Chondrocyte (in vitro differentiated cells): Measurements from ENCODE around the gene ARHGEF4. TPM values are rescaled to one million over a fixed set of nuclear protein-coding genes. Genes with fewer than 3 reads are reported as not detected.
A peak's percentile ranks its signal among the peaks of the same experiment; 100 is the strongest.

ENCODE experiments used
- DNase-seq: peaks from one replicate; pipeline ENCODE4 v3.0.0; 2021; ENCODE audit warnings: mixed read lengths, low spot score
- H3K27ac Mint-ChIP-seq: one replicate; pipeline ENCODE4 v1.8.0; 2021; ENCODE audit warnings: mild to moderate bottlenecking, moderate library complexity, mixed read lengths; ENCODE audit not compliant: unreplicated experiment
- H3K27me3 Mint-ChIP-seq: 2 replicates; pipeline ENCODE4 v1.8.0; 2021; ENCODE audit warnings: low read depth, mixed read lengths
- H3K36me3 Mint-ChIP-seq: 2 replicates; pipeline ENCODE4 v1.8.0; 2021; ENCODE audit warnings: low read depth, mixed read lengths
- H3K4me1 Mint-ChIP-seq: 2 replicates; pipeline ENCODE4 v1.8.0; 2021; ENCODE audit warnings: low read depth, mild to moderate bottlenecking, mixed read lengths
- H3K4me3 Mint-ChIP-seq: one replicate; pipeline ENCODE4 v1.8.0; 2021; ENCODE audit warnings: mild to moderate bottlenecking, moderate library complexity, mixed read lengths; ENCODE audit not compliant: unreplicated experiment
- H3K9me3 Mint-ChIP-seq: 2 replicates; pipeline ENCODE4 v1.8.0; 2021; ENCODE audit warnings: low read depth, mixed read lengths
- CTCF ChIP-seq: fragments of 200-600 bp; sonication (generic); IDR thresholded peaks from 2 replicates; pipeline ENCODE4 v1.5.0; 2021; ENCODE audit warnings: antibody characterized with exemption, mild to moderate bottlenecking, moderate library complexity
- total RNA-seq: library from RNA; stranded (reverse); gene quantifications from 3 replicates; pipeline ENCODE4 v1.2.1, GENCODE V29; 2021

The ARHGEF4 gene
- total RNA-seq, 1 donor from 2014 or later: 12.3 TPM

GRCh38 chr2:131046028-131046917 lies 209.6 kb downstream of the ARHGEF4 start:
- no peak overlapping the region for H3K4me3 Mint-ChIP-seq
- H3K27ac Mint-ChIP-seq: no peak overlapping the region
- no peaks in the 10 kb centered on the region for H3K4me1 Mint-ChIP-seq
- TF ChIP-seq CTCF: no peak
- H3K27me3 Mint-ChIP-seq: no peaks in the 10 kb centered on the region
- DNase-seq: peak; percentile 93
- peaks cover 22% of the 10 kb centered on the region for H3K36me3 Mint-ChIP-seq
- no peaks in the 10 kb centered on the region for H3K9me3 Mint-ChIP-seq

- TF ChIP-seq CTCF: no peak
- Mint-ChIP-seq H3K27me3 (no peaks in the 10 kb centered on the region), H3K9me3 (no peaks in the 10 kb centered on the region), H3K27ac (no peak overlapping the region), H3K4me1 (no peaks in the 10 kb centered on the region), H3K36me3 (peaks cover 27% of the 10 kb centered on the region), H3K4me3 (no peak overlapping the region)
- no peak for DNase-seq
Measured at GRCh38 chr2:131046918-131047652, 210.4 kb downstream of the ARHGEF4 start.

GRCh38 chr2:131047920-131048560 lies 211.3 kb downstream of the ARHGEF4 start:
- Mint-ChIP-seq H3K9me3 (no peaks in the 10 kb centered on the region), H3K27ac (no peak overlapping the region), H3K4me1 (no peaks in the 10 kb centered on the region), H3K36me3 (peaks cover 34% of the 10 kb centered on the region), H3K27me3 (no peaks in the 10 kb centered on the region), H3K4me3 (no peak overlapping the region)
- DNase-seq: no peak
- no peak for TF ChIP-seq CTCF

- H3K27me3 Mint-ChIP-seq: no peaks in the 10 kb centered on the region
- no peaks in the 10 kb centered on the region for H3K4me1 Mint-ChIP-seq
- H3K4me3 Mint-ChIP-seq: no peak overlapping the region
- H3K36me3 Mint-ChIP-seq: peaks cover 36% of the 10 kb centered on the region
- no peaks in the 10 kb centered on the region for H3K9me3 Mint-ChIP-seq
- TF ChIP-seq CTCF: no peak
- no peak overlapping the region for H3K27ac Mint-ChIP-seq
- no peak for DNase-seq
Measured at GRCh38 chr2:131048641-131049040, 211.9 kb downstream of the ARHGEF4 start.

- no peaks in the 10 kb centered on the region for H3K9me3 Mint-ChIP-seq
- H3K27me3 Mint-ChIP-seq: no peaks in the 10 kb centered on the region
- TF ChIP-seq CTCF: no peak
- DNase-seq: no peak
- peak overlapping the region; percentile 18 for H3K27ac Mint-ChIP-seq
- H3K36me3 Mint-ChIP-seq: peaks cover 37% of the 10 kb centered on the region
- H3K4me1 Mint-ChIP-seq: no peaks in the 10 kb centered on the region
- H3K4me3 Mint-ChIP-seq: no peak overlapping the region
Measured at GRCh38 chr2:131049150-131049718, 212.5 kb downstream of the ARHGEF4 start.
